Measurements from ENCODE around the gene COLGALT1. TPM values are rescaled to one million over a fixed set of nuclear protein-coding genes. Genes with fewer than 3 reads are reported as not detected.

The COLGALT1 gene
- total RNA-seq, 1 donor from 2014 or later = 84.0 TPM

- intact Hi-C loops (cut with DNase I) = no loop called here
- ATAC-seq (no peak), DNase-seq (ENCODE audit: low spot score) (no peak)
These were observed 56.2 kb downstream of the COLGALT1 start for GRCh38 chr19:17611462-17612244.

- DNase-seq (ENCODE audit: low spot score) (no peak), ATAC-seq (no peak)
- intact Hi-C loops (cut with DNase I) = no loop called here
These were observed 59.0 kb downstream of the COLGALT1 start for GRCh38 chr19:17614476-17614875.

- intact Hi-C loops (cut with DNase I) = no loop called here
- DNase-seq (ENCODE audit: low spot score) (no peak), ATAC-seq (no peak)
These were observed 60.6 kb downstream of the COLGALT1 start for GRCh38 chr19:17615889-17616685.

GRCh38 chr19:17616686-17616960, 61.2 kb downstream of the COLGALT1 start:
- peak; percentile 11 for ATAC-seq
- DNase-seq (ENCODE audit: low spot score) = no peak
- intact Hi-C loops (cut with DNase I) = no loop called here

- intact Hi-C loops (cut with DNase I) = no loop called here
- DNase-seq (ENCODE audit: low spot score) (no peak), ATAC-seq (peak; percentile 36)
These were observed 61.7 kb downstream of the COLGALT1 start for GRCh38 chr19:17616961-17617806.

GRCh38 chr19:17617807-17618192, 62.4 kb downstream of the COLGALT1 start:
- intact Hi-C loops (cut with DNase I) = no loop called here
- DNase-seq (ENCODE audit: low spot score) (no peak), ATAC-seq (no peak)

GRCh38 chr19:17618281-17618903, 62.9 kb downstream of the COLGALT1 start:
- ATAC-seq = no peak
- intact Hi-C loops (cut with DNase I) = no loop called here

GRCh38 chr19:17618936-17619335, 63.5 kb downstream of the COLGALT1 start:
- ATAC-seq (no peak), DNase-seq (ENCODE audit: low spot score) (no peak)
- intact Hi-C loops (cut with DNase I) = no loop called here

More at GRCh38 chr19:17618281-17618903, 62.9 kb downstream of the COLGALT1 start:
- DNase-seq (ENCODE audit: low spot score) = no peak

- intact Hi-C loops (cut with DNase I) = no loop called here
- ATAC-seq = no peak
- no peak for DNase-seq (ENCODE audit: low spot score)
These were observed 65.2 kb downstream of the COLGALT1 start for GRCh38 chr19:17620696-17621095.

- DNase-seq (ENCODE audit: low spot score) = no peak
- ATAC-seq = no peak
- intact Hi-C loops (cut with DNase I) = no loop called here
These were observed 67.9 kb downstream of the COLGALT1 start for GRCh38 chr19:17623224-17623935.

- intact Hi-C loops (cut with DNase I) = no loop called here
- DNase-seq (ENCODE audit: low spot score) = no peak
- no peak for ATAC-seq
These were observed 69.0 kb downstream of the COLGALT1 start for GRCh38 chr19:17624314-17624991.

- ATAC-seq (no peak), DNase-seq (ENCODE audit: low spot score) (no peak)
- intact Hi-C loops (cut with DNase I) = no loop called here
These were observed 69.6 kb downstream of the COLGALT1 start for GRCh38 chr19:17625043-17625442.

- ATAC-seq = no peak
- intact Hi-C loops (cut with DNase I) = no loop called here
- DNase-seq (ENCODE audit: low spot score) = no peak
These were observed 70.5 kb downstream of the COLGALT1 start for GRCh38 chr19:17625980-17626379.

- intact Hi-C loops (cut with DNase I) = no loop called here
- DNase-seq (ENCODE audit: low spot score) (no peak), ATAC-seq (no peak)
These were observed 71.1 kb downstream of the COLGALT1 start for GRCh38 chr19:17626456-17627015.

GRCh38 chr19:17627161-17627560, 71.7 kb downstream of the COLGALT1 start:
- intact Hi-C loops (cut with DNase I) = no loop called here
- DNase-seq (ENCODE audit: low spot score) = no peak
- no peak for ATAC-seq

- ATAC-seq (no peak), DNase-seq (ENCODE audit: low spot score) (no peak)
- intact Hi-C loops (cut with DNase I) = no loop called here
These were observed 72.5 kb downstream of the COLGALT1 start for GRCh38 chr19:17627921-17628320.

- intact Hi-C loops (cut with DNase I) = no loop called here
- no peak for ATAC-seq
- DNase-seq (ENCODE audit: low spot score) = no peak
These were observed 74.3 kb downstream of the COLGALT1 start for GRCh38 chr19:17629760-17630159.

GRCh38 chr19:17632577-17632976, 77.1 kb downstream of the COLGALT1 start:
- ATAC-seq (no peak), DNase-seq (ENCODE audit: low spot score) (no peak)
- intact Hi-C loops (cut with DNase I) = no loop called here
